H1 (cell line): Measurements from ENCODE around the gene TM9SF3. TPM values are rescaled to one million over a fixed set of nuclear protein-coding genes. Genes with fewer than 3 reads are reported as not detected.

ENCODE experiments used
- CTCF ChIA-PET: fragments of 300-600 bp; sonication (Branson Sonifier 250); formaldehyde crosslinking; loops from one replicate; lab custom pipeline; 2021; ENCODE audit not compliant: partially characterized antibody; lab: Charles Lee
- POLR2A ChIA-PET: fragments of 300-600 bp; sonication (Branson Sonifier 250); formaldehyde crosslinking; loops from one replicate; lab custom pipeline; 2021; ENCODE audit warnings: inconsistent platforms; ENCODE audit not compliant: partially characterized antibody; lab: Charles Lee
- DNase-seq, 2 experiments: peaks; one replicate each; pipeline versions ENCODE4 v3.0.0 to v3.0.0-alpha.2; 2010 to 2022; ENCODE audit warnings: low spot score in 2 of 2, low read depth in 1 of 2, mixed read lengths in 1 of 2
- FAIRE-seq: peaks from 2 replicates; lab custom pipeline; 2011; peaks lifted over from hg19 to GRCh38; lab: Jason Lieb, UNC
- H2AFZ ChIP-seq: 2 replicates; pipeline ENCODE4 v1.8.1; 2012; ENCODE audit warnings: low read length, inconsistent platforms
- H2AK5ac ChIP-seq: 2 replicates; pipeline ENCODE4 v1.6.1; 2013; ENCODE audit warnings: low read depth, low read length
- H2BK120ac ChIP-seq: replicated peaks from 2 replicates; pipeline ENCODE3; 2013; ENCODE audit warnings: low read depth, low read length, inconsistent platforms
- H2BK12ac ChIP-seq: 2 replicates; pipeline ENCODE4 v1.6.1; 2013; ENCODE audit warnings: low read depth, low read length
- H2BK15ac ChIP-seq: 2 replicates; pipeline ENCODE4 v1.6.1; 2013; ENCODE audit warnings: low read length
- H2BK20ac ChIP-seq: 2 replicates; pipeline ENCODE4 v1.6.1; 2013; ENCODE audit warnings: low read length
- H2BK5ac ChIP-seq: 2 replicates; pipeline ENCODE4 v1.6.1; 2013; ENCODE audit warnings: low read depth, low read length
- H3K14ac ChIP-seq: 2 replicates; pipeline ENCODE4 v1.6.1; 2013; ENCODE audit warnings: inconsistent platforms; ENCODE audit not compliant: insufficient read length
- H3K18ac ChIP-seq: 2 replicates; pipeline ENCODE4 v1.6.1; 2013; ENCODE audit warnings: low read length; ENCODE audit errors: extremely low read depth
- H3K23ac ChIP-seq: 2 replicates; pipeline ENCODE4 v1.6.1; 2013; ENCODE audit warnings: inconsistent platforms; ENCODE audit not compliant: insufficient read length
- H3K23me2 ChIP-seq: 2 replicates; pipeline ENCODE4 v1.6.1; 2013; ENCODE audit warnings: low read depth, low read length
- H3K27ac ChIP-seq: 2 replicates; pipeline ENCODE4 v1.6.1; 2011; ENCODE audit warnings: low read depth, low read length, inconsistent platforms
- H3K27me3 ChIP-seq, 4 experiments: replicated peaks in 1 of 4; 1 replicate in 1 of 4; 2 replicates in 3 of 4; pipeline versions ENCODE4 v1.6.1 to v1.8.1; 2011 to 2013; ENCODE audit warnings: low read length in 3 of 4, mild to moderate bottlenecking in 3 of 4, inconsistent platforms in 2 of 4, mixed read lengths in 2 of 4, moderate library complexity in 1 of 4; ENCODE audit not compliant: control insufficient read depth in 3 of 4, insufficient read depth in 3 of 4; ENCODE audit errors: extremely low read depth in 1 of 4
- H3K36me3 ChIP-seq, 4 experiments: 2 replicates each; pipeline versions ENCODE4 v1.6.1 to v1.8.1; 2011 to 2013; ENCODE audit warnings: mild to moderate bottlenecking in 4 of 4, low read length in 3 of 4, moderate library complexity in 2 of 4, control low read depth in 1 of 4, inconsistent platforms in 1 of 4; ENCODE audit not compliant: insufficient read depth in 4 of 4, control insufficient read depth in 2 of 4
- H3K4ac ChIP-seq: replicated peaks from 2 replicates; pipeline ENCODE3; 2013; ENCODE audit warnings: low read length, low read depth, mixed read lengths, inconsistent platforms; ENCODE audit not compliant: insufficient read length
- H3K4me1 ChIP-seq, 4 experiments: replicated peaks in 1 of 4; 1 replicate in 1 of 4; 2 replicates in 3 of 4; pipeline versions ENCODE4 v1.6.1 to v1.8.1; 2011 to 2013; ENCODE audit warnings: low read length in 3 of 4, inconsistent platforms in 2 of 4, mixed read lengths in 1 of 4; ENCODE audit not compliant: insufficient read depth in 4 of 4, control insufficient read depth in 3 of 4
- H3K4me2 ChIP-seq, 2 experiments: 2 replicates each; pipeline versions ENCODE4 v1.6.1 to v1.8.1; 2011 to 2013; ENCODE audit warnings: low read depth in 2 of 2, low read length in 2 of 2, control low read depth in 1 of 2, inconsistent platforms in 1 of 2, mild to moderate bottlenecking in 1 of 2; ENCODE audit not compliant: insufficient read depth in 1 of 2
- H3K4me3 ChIP-seq, 4 experiments: fragments of 200-600, 300-600 bp in 1 of 4; sonication (generic), shearing (Covaris generic), sonication (Bioruptor Twin) in 1 of 4; 2 replicates each; pipeline versions ENCODE4 v1.5.1 to v1.8.1; 2011 to 2016; ENCODE audit warnings: low read length in 4 of 4, low read depth in 3 of 4, control low read depth in 2 of 4, inconsistent platforms in 2 of 4, mild to moderate bottlenecking in 2 of 4, mixed read lengths in 1 of 4, moderate library complexity in 1 of 4; ENCODE audit not compliant: insufficient read depth in 2 of 4; ENCODE audit errors: extremely low read depth in 1 of 4
- H3K56ac ChIP-seq: replicated peaks from 2 replicates; pipeline ENCODE3; 2013; ENCODE audit warnings: low read depth, mild to moderate bottlenecking, mixed read lengths, low read length, inconsistent platforms; ENCODE audit not compliant: insufficient read length
- H3K79me1 ChIP-seq: 2 replicates; pipeline ENCODE4 v1.6.1; 2013; ENCODE audit warnings: low read depth, low read length, control low read depth
- H3K79me2 ChIP-seq, 2 experiments: 2 replicates each; pipeline versions ENCODE4 v1.6.1 to v1.8.1; 2012 to 2013; ENCODE audit warnings: low read length in 2 of 2, mild to moderate bottlenecking in 2 of 2, inconsistent platforms in 1 of 2; ENCODE audit not compliant: insufficient read depth in 2 of 2, control insufficient read depth in 1 of 2
- H3K9ac ChIP-seq, 4 experiments: replicated peaks in 1 of 4; 1 replicate in 1 of 4; 2 replicates in 3 of 4; pipeline versions ENCODE4 v1.6.1 to v1.8.1; 2011 to 2013; ENCODE audit warnings: low read depth in 3 of 4, low read length in 3 of 4, control low read depth in 2 of 4, mild to moderate bottlenecking in 2 of 4, moderate library complexity in 2 of 4, inconsistent platforms in 1 of 4; ENCODE audit errors: extremely low read depth in 1 of 4
- H3K9me3 ChIP-seq, 2 experiments: 2 replicates each; pipeline versions ENCODE4 v1.6.1 to v1.8.1; 2012 to 2013; ENCODE audit warnings: mild to moderate bottlenecking in 2 of 2, moderate library complexity in 2 of 2, control low read depth in 1 of 2, inconsistent platforms in 1 of 2, low read depth in 1 of 2, low read length in 1 of 2, mixed read lengths in 1 of 2; ENCODE audit not compliant: insufficient read depth in 2 of 2
- H4K20me1 ChIP-seq, 2 experiments: replicated peaks in 1 of 2; 2 replicates each; pipeline versions ENCODE3 to v1.8.1; 2011 to 2013; ENCODE audit warnings: inconsistent platforms in 2 of 2, low read length in 2 of 2, mild to moderate bottlenecking in 1 of 2; ENCODE audit not compliant: insufficient read depth in 2 of 2, control insufficient read depth in 1 of 2
- H4K5ac ChIP-seq: 2 replicates; pipeline ENCODE4 v1.6.1; 2013; ENCODE audit warnings: low read length, low read depth, mixed read lengths, inconsistent platforms; ENCODE audit not compliant: insufficient read length
- H4K8ac ChIP-seq: 2 replicates; pipeline ENCODE4 v1.8.0; 2013; ENCODE audit warnings: mild to moderate bottlenecking, moderate library complexity, low read length, inconsistent platforms; ENCODE audit not compliant: insufficient read depth; ENCODE audit errors: extremely low read depth
- H4K91ac ChIP-seq: replicated peaks from 2 replicates; pipeline ENCODE3; 2013; ENCODE audit warnings: low read length, mixed read lengths, inconsistent platforms; ENCODE audit not compliant: insufficient read length
- CEBPB ChIP-seq: IDR thresholded peaks from 2 replicates; pipeline ENCODE4 v1.6.1; 2012; ENCODE audit warnings: low read depth, low read length
- EZH2 ChIP-seq: fragments of 200-600 bp; sonication (generic); IDR thresholded peaks from 2 replicates; pipeline ENCODE4 v1.7.1; 2012; ENCODE audit warnings: low read depth, mild to moderate bottlenecking, moderate library complexity, low read length, inconsistent platforms; ENCODE audit not compliant: severe bottlenecking
- HDAC2 ChIP-seq, 2 experiments: fragments of 300-600 bp in 1 of 2; sonication (generic) in 1 of 2; IDR thresholded peaks; 2 replicates each; pipeline ENCODE4 v1.6.1; 2011 to 2012; ENCODE audit warnings: low read depth in 2 of 2, low read length in 2 of 2, mild to moderate bottlenecking in 2 of 2, moderate library complexity in 2 of 2, borderline replicate concordance in 1 of 2, inconsistent platforms in 1 of 2
- JUN ChIP-seq: IDR thresholded peaks from 2 replicates; pipeline ENCODE4 v1.6.1; 2011; ENCODE audit warnings: low read depth, mild to moderate bottlenecking, improper control_type of control experiment, low read length
- KDM1A ChIP-seq: fragments of 200-600, 300-600 bp; sonication (generic); IDR thresholded peaks from 2 replicates; pipeline ENCODE4 v1.7.1; 2016; ENCODE audit warnings: mild to moderate bottlenecking, low read length, borderline replicate concordance
- SRF ChIP-seq: IDR thresholded peaks from 2 replicates; pipeline ENCODE4 v1.6.1; 2011; ENCODE audit warnings: mild to moderate bottlenecking, low read depth, low read length, moderate library complexity
- WGBS, 2 experiments: shearing (Covaris generic) in 1 of 2; methylation state at CpG; one replicate each; pipeline versions ENCODE4 v1.1.6 to v1.1.7; 2013 to 2015; ENCODE audit warnings: low lambda C conversion rate in 2 of 2, mixed read lengths in 2 of 2, inconsistent platforms in 1 of 2, low coverage in 1 of 2, missing lambda C conversion rate in 1 of 2; ENCODE audit not compliant: insufficient replicate concordance in 2 of 2, insufficient coverage in 1 of 2, insufficient read length in 1 of 2; ENCODE audit errors: extremely low coverage in 1 of 2, missing lambda C conversion rate in 1 of 2; 5-methylcytosine and 5-hydroxymethylcytosine counted together
- polyA plus RNA-seq, 7 experiments: library from polyadenylated mRNA; depleted of rRNA in 3 of 7; stranded (reverse) in 5 of 7; unstranded in 2 of 7; fragments of >200 nt in 5 of 7; fragments of 200-250 nt in 2 of 7; gene quantifications; 1 replicate in 5 of 7; 2 replicates in 1 of 7; 4 replicates in 1 of 7; pipeline versions ENCODE4 v1.2.1 to v1.2.3, GENCODE V29; 2011 to 2013; ENCODE audit warnings: missing spikeins in 2 of 7, mixed read lengths in 2 of 7
- total RNA-seq: library from RNA; stranded (reverse); fragmentation: NEBNext Ultra II Directional; extraction: Animal tissue kit (Norgen Biotek cat#: 25700); gene quantifications from 2 replicates; pipeline ENCODE4 v1.2.1, GENCODE V29; 2021
- TF ChIP-seq, protein P1 (sequence below): IDR thresholded peaks from 2 replicates; pipeline ENCODE4 v1.6.1; 2012; ENCODE audit warnings: inconsistent platforms

TM9SF3 gene
- total and polyA plus RNA-seq, 2 of the 8 experiments (the other 6 are each of a cell fraction or from before 2014, with no cell fraction given) = 123 to 127 TPM

DNA sequence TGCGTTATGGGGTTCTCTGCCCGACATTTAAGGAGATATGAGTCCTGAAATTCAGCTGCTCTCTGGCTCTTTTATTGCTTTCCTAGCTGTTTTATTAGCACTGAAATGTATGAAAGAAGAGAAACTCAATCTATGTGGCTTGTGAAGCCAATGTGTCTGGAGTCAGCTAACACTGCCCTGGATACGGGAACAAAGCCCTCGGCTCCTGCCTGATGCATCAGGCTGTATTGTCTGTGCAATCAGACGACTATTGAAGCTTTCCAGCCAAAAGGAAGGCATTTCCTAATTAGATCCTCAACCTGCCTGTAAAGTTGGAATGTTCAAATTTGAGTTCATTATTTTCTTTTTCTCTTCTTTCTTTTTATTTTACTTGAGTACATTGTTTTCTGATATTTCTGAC is 22.0 kb upstream of the TM9SF3 start:
- DNase-seq (no peak), FAIRE-seq (no peak)
- Histone ChIP-seq H3K27me3 (no peaks in the 10 kb centered on the region), H2AK5ac (no peak overlapping the region), H2BK120ac (no peak overlapping the region), H2BK12ac (no peak overlapping the region), H3K4me2 (no peak overlapping the region), H3K36me3 (no peaks in the 10 kb centered on the region), H4K8ac (no peak overlapping the region), H3K23me2 (no peaks in the 10 kb centered on the region), H3K56ac (no peak overlapping the region), H3K23ac (no peak overlapping the region), H3K4me1 (peaks cover 0 to 6% (median 2%) of the 10 kb centered on the region in 4 experiments; a peak in 3 of 7 replicates), H4K5ac (no peak overlapping the region), H3K27ac (no peak overlapping the region), H3K79me2 (no peaks in the 10 kb centered on the region), H3K18ac (no peak overlapping the region), H3K9me3 (no peaks in the 10 kb centered on the region), H2BK5ac (no peak overlapping the region), H3K4ac (no peak overlapping the region), H2BK20ac (no peak overlapping the region), H3K79me1 (no peaks in the 10 kb centered on the region), H3K4me3 (no peak overlapping the region), H2BK15ac (no peak overlapping the region), H2AFZ (no peak overlapping the region), H3K14ac (no peak overlapping the region), H3K9ac (no peak overlapping the region), H4K91ac (no peak overlapping the region), H4K20me1 (no peaks in the 10 kb centered on the region)
- TF ChIP-seq HDAC2 (IDR thresholded peaks at IDR 0.05; ENCODE audit: borderline replicate concordance in 1 of 2, low read depth in 2 of 2, low read length in 2 of 2) (no peak), KDM1A (no peak), EZH2 (no peak), SRF (no peak), JUN (no peak), CEBPB (no peak)
- TF ChIP-seq, protein P1, sequence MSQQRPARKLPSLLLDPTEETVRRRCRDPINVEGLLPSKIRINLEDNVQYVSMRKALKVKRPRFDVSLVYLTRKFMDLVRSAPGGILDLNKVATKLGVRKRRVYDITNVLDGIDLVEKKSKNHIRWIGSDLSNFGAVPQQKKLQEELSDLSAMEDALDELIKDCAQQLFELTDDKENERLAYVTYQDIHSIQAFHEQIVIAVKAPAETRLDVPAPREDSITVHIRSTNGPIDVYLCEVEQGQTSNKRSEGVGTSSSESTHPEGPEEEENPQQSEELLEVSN = no peak
- 92% methylated on average over 5 of the region's 5 CpGs; no CpG with 5 or more reads in 1 of the 2 experiments for WGBS, 2 experiments
- ChIA-PET CTCF (interaction anchor here (1.4 to 2.0 kb wide), 3 partner anchors 9 to 416 kb away, joined by 4 to 5 read pairs (median 4); no protein-coding TSS in a partner anchor), POLR2A (no interaction called here)
